SK-N-DZ (cell line): ENCODE measurements around the gene SH3BGR. TPM values are rescaled to one million over a fixed set of nuclear protein-coding genes. Genes with fewer than 3 reads are reported as not detected.
A peak's percentile ranks its signal among the peaks of the same experiment; 100 is the strongest.
"Not testable (repeated sequence)": the region's sequence is repeated elsewhere in the genome, so short reads cannot be mapped to it uniquely, and the experiment has no call there.

ENCODE experiments used
- DNase-seq: peaks from one replicate; pipeline ENCODE4 v3.0.0-alpha.2; 2015; ENCODE audit warnings: low spot score
- polyA plus RNA-seq, 2 experiments: library from polyadenylated mRNA; depleted of rRNA; stranded (reverse); fragments of >200 nt; gene quantifications; 2 replicates each; pipeline ENCODE4 v1.2.3, GENCODE V29; 2014

Gene SH3BGR
- polyA plus RNA-seq (2014; cell fraction: cytosol; rRNA removed) = 0.98 and 2.0 TPM in 2 replicates
- polyA plus RNA-seq (2014; cell fraction: nucleus; rRNA removed) = 2.7 and 4.6 TPM in 2 replicates

DNA sequence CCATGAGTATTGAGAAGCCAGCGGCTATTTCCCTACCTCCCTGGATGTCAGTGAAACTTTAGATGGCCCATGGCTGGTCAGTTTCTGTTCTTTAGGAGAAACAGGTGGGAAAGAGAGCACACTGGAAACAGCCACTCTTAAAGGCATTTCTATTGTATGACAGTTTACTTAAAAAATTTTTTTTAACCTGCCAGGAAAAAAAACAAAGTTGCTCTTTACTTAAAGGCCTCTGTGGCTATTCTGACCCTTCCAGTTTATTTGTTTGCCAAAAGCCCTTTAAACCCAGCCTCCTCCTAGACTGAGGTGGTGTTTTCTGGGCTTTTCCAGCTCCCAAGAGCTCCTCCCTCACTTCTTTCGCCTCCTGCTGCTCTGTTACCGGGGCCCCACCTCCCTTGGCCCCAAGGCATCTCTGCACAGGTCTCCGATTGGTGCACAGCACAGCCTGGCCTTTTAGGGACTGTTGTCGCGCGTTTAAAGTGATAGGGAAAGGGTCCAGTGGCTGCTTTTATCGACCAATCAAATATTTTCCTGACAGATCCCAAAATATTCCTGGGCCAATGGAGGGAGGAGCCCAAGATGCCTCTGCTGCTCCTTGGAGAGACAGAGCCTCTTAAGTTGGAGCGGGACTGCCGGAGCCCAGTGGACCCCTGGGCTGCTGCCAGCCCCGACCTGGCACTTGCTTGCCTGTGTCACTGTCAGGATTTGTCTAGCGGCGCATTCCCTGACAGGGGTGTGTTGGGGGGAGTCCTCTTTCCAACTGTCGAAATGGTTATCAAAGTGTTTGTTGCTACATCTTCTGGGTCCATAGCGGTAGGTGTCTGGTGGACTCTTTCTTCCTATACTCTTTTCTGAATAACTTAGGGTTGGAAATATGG, at the start of gene SH3BGR:
SH3BGR (plus strand) TSS at position 639 of the 875 bp plus-strand sequence; CDS start at position 766, 127 bp downstream.
- DNase-seq = no peak

GRCh38 chr21:39406065-39406464, 45.7 kb upstream of the SH3BGR start:
- DNase-seq = no peak

DNA sequence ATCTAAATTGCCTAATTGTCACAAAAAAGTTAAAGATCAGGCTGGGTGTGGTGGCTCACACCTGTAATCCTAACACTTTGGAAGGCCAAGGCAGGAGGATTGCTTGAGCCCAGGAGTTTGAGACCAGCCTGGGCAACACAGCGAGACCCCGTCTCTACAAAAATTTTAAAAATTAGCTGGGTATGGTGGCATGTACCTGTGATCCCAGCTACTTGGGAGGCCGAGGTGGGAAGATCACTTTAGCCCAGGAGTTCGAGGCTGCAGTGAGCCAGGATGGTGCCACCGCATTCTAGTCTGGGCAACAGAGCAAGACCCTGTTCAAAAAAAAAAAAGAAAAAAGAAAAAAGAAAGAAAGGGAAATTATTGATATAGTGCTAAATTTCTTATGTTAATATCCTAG, 32.6 kb upstream of the SH3BGR start:
- not testable (repeated sequence) for DNase-seq

DNA sequence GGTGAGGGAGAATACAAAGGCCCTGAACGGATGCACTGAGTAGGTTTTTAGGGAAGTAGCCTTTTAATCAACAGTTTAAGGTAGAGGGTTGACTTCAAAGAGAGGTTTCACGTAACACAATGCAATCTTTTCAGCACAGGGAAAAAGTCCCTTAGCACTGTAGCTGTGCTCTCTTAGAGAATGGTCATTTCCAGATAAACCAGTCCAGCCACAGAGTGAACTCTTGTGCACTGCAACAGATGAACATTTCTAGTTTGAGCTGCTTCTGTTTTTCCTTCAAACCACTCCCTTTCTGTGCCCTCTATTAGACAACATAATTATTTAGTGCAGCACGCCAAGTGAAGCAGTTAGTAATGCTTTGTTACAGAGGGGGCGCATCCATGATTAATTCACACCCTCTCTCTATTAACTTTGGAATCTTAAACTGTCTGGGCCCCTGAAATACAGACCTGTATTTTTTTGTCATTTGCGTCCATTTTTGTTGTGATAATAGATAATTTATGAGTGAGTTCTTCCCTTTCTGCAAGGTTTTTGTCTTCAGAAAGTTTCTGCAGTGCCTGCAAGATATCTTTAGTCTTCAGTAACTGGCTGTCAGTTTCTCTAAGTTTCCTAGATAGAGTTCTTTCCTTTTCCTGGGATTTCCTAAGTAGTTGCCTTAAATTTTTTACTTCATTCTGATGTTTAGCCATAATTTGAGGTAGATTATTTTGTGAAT, 29.1 kb upstream of the SH3BGR start:
- DNase-seq = no peak

DNA sequence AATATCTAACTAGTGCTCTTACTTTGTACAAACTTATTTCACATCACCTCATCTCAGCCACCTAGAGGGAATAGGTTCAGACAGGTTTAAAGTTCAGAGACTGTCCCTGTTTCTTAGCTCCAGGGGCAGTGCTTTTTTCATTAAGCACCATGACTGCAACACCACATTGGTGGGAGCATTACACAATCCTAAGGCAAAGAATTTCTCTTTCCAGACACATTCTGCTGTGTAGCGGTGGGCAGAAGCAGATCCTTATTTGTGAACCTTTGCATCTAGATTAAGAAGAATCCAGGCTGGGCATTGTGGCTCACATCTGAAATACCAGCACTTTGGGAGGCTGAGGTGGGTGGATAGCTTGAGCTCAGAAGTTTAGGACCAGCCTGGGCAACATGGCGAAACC, 22.3 kb upstream of the SH3BGR start:
- no peak for DNase-seq

DNA sequence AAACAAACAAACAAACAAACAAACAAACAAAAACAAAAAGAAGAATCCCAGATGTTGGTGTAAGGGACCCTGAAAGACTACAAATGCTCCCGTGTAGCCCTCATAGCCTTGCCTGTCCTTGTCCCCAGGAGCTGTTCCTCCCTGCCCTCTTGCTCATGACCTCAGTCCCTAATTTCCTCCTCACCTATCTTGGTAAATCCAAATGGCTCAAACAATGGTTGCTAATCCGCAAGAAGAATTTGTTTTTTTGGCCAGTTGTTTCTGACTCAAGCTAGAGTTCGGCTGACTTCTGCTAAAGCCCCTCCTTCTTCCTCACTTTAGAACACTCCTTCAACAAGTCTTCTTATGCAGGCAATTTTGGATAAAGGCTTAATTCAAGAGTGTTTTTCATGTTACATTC, 21.8 kb upstream of the SH3BGR start:
- DNase-seq = no peak

GRCh38 chr21:39430457-39430856, 21.3 kb upstream of the SH3BGR start:
- DNase-seq = no peak

GRCh38 chr21:39430954-39431353, 20.8 kb upstream of the SH3BGR start:
- no peak for DNase-seq

- no peak for DNase-seq
Measured at GRCh38 chr21:39434950-39435349, 16.8 kb upstream of the SH3BGR start.

GRCh38 chr21:39439232-39439631, 12.5 kb upstream of the SH3BGR start:
- DNase-seq = no peak

DNA sequence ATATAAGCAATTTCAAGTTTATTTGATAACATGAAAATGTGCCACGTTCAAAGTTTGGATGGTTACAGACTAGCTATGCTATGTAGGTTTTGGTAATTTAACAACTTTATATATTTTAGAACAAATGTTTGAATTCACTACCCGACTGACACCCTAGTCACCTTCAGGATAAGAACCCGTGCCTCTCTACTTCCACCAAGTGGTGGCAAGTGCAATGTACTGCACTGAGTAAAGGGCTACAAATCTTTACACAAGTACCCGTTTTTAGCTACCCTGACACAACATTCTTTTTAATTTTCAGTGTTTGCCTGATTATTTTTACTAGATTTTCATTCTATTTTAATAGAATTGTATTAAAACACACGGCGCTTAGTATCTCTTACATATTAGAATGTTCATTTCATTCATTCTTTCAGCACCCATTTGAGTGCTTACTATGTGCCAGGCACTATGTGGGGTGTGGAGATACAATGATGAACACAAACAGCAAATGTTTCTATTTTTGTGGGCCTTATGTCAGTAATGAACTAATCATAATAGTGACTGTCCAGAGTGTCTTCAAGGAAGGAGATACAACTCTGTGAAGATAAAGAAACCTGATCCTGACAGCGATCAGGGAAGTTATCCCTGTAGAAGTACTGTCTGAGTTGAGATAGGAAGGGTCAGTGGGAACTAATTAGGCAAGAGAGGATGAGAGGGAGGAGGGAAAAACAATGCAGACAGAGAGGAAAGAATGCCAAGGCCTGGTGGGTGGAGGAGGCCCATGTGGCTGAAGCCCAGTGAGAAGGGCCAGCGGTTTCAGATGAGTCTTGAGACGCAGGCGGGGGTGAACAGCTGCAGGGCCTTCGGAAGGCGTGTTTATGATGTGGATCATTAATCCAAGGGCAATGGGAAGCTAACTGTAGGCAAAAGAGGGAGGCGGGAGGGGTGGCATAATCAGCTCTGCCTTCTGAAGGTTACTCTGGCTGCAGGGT, 10.0 kb upstream of the SH3BGR start:
- DNase-seq = peak; percentile 52

DNA sequence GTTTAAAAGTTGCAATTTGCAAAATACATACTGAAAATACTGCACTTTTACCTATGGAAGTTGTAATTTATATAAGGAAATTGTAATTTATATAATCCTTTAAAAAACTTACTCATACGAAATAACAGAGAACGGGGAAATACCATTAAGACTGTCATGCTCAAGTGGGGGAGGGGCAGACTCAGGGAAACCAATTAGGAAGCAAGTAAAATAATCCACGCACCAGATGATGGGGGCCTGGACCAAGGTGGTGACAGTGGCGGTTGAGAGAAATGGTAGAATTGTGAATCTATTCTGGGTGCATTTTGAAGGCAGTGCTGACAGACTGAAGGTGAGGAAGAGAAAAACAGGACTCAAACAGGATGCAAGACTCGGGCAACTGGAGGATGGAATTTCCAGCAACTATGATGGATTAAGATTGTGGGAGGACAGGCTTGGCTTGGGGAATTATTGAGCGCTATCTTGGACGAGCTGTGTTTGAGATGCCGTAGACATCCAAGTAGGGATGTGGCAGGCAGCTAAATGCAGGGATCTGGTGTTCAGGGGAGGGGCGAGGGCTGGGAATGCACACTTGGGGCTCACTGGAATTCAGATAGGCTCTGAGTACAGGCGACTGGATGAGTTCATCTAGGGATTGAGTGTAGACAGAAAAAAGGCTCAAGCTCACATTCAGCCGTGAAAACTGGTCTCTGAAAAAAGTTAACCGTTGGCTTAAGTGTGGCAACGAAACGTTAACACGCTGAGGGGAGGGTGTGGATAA, 7.2 kb upstream of the SH3BGR start:
- DNase-seq = no peak

DNA sequence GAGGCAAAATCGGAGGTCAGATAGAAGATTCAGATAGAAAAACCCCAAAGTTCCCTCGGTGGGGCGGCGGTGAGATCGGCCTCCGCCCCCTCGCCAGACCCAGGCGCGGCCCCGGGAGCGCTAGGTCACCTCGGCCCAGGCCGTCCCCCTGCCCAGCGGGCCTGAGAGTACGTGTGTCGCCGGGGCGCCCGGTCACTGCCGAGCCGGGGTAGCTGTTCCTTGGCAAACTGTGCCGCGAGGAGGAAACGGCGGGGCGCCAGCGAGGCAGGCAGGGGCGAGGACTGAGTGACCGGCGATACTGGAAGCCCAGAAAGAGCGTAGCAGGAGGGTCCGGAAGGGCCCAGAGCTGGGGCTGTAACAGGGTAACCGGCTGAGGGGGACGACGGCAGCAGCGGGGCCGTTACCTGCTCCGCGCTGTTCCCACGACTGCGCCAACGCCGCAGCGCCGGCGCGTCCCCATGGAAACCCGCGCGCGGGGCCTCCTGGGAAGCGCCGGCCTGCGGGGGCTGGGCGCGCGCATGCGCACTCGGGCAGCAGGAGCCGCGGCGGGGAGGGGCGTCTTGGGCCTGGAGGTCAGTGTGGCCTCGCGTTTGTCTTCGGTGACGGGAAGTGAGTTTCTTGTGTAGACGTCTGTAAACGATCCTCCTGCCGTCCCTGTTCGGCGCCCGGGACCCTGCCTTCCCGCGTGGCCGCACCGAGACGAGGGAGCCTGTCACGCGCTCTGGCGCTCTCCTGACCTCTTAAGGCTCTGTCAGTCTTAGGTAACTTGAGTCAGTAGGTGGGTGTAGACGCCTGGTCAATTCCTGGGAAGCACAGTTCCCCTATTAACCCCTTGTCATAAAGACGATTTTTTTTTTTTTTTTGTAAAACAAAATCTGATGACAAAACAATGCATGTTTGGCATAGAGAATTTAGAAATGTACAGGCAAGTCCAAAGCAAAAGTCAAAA, 6.2 kb upstream of the SH3BGR start, which contains the start of gene LCA5L:
LCA5L (minus strand) TSS at position 458 of the 949 bp plus-strand sequence. CDS start 17,285 bp downstream, outside the sequence.
- peak; percentile 89 for DNase-seq

DNA sequence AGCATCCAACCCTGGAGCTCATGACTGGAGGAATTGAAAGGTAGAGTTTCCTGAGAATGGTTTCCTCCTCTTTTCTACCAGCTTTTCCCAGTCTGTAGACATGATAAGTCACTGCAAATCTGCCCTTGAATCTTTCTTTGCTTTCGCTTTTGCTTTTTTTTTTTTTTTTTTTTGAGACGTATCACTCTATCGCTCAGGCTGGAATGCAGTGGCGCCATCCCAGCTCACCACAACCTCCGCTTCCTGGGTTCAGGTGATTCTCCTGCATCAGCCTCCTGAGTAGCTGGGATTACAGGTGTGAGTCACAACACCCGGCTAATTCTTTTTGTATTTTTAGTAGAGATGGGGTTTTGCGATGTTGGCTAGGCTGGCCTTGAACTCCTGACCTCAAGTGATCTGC, 4.5 kb upstream of the SH3BGR start:
- DNase-seq = no peak

- DNase-seq = no peak
Measured at GRCh38 chr21:39452207-39452969, 618 bp downstream of the SH3BGR start.

GRCh38 chr21:39452970-39453342, 1.2 kb downstream of the SH3BGR start:
- DNase-seq = no peak

- DNase-seq = no peak
Measured at GRCh38 chr21:39453571-39454179, 1.9 kb downstream of the SH3BGR start.
